ENCODE measurements around the gene ZNF516.

ZNF516 gene

DNA sequence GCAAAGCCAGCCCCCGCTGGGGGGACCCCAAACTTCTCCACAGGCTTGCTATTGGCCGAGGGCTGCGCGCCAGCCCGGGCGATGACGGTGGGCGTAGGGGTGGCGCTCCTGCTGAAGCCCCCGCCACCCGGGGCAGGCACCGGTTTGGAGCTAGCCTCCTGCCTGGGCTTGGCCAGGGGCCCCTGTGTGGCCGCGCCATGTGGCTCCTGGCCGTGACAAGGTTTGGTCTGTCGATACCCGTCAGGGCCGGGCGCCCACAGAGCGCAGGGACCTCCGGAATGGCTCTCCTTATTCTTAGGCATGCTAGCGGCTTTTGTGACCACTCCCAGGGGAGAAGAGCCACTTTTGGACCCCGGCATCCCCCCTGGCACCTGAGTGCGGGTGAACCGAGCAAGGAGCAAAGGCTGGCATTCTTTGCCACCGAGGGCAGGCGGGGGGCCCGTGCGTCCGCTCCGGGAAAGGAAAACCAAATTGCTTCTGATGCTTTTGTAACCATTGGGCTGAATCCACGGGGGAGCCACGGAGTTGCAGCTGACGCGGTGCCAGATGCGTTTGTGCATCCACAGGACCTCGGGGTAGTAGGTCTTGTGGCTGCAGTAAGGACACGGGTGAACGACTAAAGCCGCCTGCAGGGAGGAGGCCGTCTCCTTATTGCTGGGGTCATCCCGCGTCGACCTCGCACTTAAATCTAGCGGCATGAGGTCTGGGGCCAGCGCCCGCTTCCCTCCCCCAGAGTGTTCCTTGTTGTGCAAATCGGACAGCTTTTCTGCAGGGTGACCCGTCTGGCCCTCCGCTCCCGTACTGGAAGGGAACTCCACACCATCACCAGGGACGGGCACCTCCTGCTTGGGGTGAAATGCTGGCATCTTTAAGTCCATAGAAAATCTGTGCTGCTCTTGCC, 115.6 kb downstream of the ZNF516 start:
- DNase-seq: no peak
- in situ Hi-C loops (cut with MboI; ENCODE audit: low pct_unique_long_range_greater_than_20kb, low sequenced_read_pairs): no loop called here

DNA sequence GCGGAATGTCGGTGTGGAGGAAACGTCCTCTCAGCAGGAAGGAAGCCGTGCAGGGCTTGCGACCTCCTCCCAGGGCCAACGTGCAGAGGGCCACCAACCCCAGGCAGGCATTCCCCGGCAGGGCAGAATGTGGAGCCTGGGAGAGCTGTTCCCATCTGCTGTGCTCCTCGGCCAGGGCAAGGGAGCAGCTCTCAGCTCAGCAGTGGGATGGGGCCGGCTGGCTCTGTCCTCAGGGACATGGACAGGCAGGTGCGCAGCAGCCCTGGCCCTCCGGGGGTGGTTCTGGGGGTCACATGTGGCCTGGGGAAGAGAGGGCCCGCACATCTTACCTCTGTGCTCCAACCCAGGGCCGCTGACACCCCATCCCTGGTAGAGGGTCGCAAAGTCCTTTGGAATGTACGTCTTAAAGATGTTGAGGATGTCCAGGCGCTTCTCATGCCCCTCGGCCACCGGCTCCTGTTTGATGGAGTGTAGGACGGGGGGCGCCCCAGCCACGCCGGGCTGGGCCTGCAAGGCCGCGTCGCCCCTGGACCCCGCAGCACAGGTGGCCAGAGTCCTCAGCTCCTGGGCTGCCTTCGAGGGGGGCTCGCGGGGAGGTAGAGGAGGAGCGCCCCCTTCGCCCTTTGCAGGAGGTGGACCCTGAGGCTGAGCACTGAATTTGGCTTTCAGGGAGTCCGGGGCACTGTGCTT, 116.4 kb downstream of the ZNF516 start:
- no peak for DNase-seq
- in situ Hi-C loops (cut with MboI; ENCODE audit: low pct_unique_long_range_greater_than_20kb, low sequenced_read_pairs): no loop called here

DNA sequence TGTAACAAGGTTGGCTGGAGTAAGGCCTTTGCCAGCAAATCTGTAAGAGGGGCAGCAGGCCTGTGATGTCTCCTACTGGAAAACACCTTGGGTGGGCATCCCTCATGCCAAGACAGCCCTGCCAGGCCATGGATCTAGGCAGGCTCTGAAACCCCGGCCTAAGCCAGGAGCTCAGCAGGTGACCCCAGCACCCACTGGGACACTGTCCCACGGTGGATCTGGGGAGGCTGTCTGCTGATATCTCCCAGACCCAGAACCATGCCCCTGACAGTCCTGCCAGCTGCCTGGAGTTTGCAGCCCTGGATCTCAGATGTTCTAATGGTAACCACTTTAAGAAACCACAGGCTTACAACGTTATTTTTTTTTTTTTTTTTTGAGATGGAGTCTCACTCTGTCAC, 117.7 kb downstream of the ZNF516 start:
- in situ Hi-C loops (cut with MboI; ENCODE audit: low pct_unique_long_range_greater_than_20kb, low sequenced_read_pairs): no loop called here
- no peak for DNase-seq

DNA sequence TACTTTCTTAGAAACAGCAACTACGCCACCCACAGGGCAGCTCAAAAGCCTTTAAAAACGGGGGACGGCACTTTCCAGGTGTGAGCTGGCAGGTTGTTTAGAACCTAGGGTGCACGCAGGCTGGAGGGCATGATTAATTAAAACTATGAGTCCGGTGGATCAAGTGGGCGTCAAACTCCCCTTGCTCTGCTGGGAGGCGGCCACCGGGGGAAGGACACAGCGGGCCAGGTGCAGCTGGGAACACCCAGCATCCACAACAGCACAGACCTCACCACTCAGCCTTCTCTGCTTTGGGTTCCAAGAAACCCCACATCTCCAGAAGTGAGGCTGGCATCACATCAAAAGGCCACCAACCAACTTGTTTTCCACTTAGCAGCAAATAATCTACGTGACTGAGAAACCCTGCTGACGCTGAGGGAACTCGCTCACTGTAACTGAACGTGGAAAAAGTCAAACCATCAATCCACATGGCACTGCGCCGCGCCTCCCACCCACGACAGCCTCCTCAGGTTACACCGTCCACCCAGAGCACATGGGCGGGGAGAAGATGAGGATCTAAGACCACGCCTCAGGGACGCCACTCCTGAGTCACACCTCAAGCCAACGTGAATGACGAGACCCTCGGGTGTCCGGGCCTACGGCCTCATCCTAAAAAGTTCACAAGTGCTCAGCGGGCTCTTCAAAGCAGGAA, 118.2 kb downstream of the ZNF516 start:
- DNase-seq: no peak
- in situ Hi-C loops (cut with MboI; ENCODE audit: low pct_unique_long_range_greater_than_20kb, low sequenced_read_pairs): no loop called here

DNA sequence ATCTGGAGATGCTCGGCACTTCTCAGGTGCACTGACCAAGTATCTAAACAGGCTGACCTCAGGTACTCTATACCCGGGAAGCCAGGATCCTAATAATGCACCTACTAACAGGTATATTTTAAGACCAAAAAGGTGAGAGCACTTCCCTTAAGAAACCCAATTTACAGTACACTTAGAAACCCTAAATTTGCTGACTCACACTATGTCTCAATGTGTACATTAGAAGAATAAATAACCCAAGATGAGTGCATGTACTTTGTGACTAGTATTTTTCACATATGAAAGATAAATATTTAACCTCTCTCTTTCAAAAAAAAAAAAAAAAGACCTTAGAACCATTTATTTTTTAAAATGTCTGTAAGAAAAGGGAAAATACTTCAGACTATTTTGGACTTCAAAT, 118.8 kb downstream of the ZNF516 start:
- in situ Hi-C loops (cut with MboI; ENCODE audit: low pct_unique_long_range_greater_than_20kb, low sequenced_read_pairs): no loop called here
- DNase-seq: no peak

DNA sequence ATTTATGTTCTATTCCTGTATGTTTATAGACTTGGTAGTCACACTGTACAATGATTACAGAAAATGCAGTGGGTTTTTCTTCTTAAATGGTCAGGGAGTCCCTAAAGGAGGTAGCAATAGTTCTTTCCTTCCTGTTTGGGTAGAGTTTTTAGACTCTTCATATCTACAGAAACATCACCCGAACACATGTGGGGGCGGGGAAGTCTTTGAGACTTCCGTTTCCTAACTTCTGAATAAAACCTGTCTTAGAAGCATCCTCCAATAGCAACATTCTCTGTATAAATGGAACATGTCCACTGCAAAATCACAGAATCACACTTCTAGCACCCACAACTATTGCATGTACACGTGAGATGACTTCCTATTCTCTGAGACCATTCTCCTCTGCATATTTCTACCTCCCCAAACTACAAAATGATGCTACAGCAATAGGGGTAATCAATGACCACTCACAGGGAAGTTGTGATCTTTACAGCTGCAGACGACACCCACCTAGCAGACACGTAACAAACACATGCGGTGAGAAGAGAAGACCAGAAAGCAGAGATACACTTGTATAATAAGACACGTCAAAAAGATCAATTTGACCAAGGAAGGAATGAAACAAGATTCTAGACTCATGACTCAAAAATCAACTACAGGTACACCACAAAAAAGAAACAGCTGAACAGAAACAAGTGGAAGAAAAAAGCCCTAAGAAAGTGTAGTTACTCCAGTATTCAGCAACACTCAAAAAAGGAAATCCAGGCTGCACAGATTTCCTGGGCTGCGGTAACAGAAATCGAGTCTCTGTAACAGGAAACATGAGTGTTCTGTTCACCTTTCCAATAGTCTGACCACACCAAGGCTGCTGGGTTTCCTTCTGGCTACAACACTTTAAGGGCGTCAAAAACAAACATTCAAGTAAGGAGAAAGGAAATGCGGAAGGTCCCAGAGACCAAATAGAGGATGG, 120.4 kb downstream of the ZNF516 start:
- no peak for DNase-seq
- in situ Hi-C loops (cut with MboI; ENCODE audit: low pct_unique_long_range_greater_than_20kb, low sequenced_read_pairs): no loop called here

DNA sequence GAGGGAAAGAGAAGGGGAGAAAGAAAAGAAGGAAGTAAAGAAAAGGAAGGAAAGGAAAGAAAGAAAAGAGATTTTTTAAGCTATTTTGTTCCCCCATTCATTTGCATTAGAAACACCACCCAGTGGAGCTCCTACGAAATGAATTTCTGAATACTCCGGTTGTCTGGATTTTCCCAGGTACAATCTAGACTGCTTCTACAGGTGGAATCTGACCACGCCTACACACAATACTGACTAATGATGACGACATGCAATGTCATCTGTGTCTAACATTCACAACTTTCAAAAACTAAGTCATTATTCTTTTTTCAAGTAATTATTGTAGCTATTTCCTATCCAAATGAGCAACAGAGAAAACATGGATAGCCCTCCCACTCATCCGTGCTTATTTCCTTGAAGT, 121.7 kb downstream of the ZNF516 start:
- DNase-seq: no peak
- in situ Hi-C loops (cut with MboI; ENCODE audit: low pct_unique_long_range_greater_than_20kb, low sequenced_read_pairs): no loop called here

DNA sequence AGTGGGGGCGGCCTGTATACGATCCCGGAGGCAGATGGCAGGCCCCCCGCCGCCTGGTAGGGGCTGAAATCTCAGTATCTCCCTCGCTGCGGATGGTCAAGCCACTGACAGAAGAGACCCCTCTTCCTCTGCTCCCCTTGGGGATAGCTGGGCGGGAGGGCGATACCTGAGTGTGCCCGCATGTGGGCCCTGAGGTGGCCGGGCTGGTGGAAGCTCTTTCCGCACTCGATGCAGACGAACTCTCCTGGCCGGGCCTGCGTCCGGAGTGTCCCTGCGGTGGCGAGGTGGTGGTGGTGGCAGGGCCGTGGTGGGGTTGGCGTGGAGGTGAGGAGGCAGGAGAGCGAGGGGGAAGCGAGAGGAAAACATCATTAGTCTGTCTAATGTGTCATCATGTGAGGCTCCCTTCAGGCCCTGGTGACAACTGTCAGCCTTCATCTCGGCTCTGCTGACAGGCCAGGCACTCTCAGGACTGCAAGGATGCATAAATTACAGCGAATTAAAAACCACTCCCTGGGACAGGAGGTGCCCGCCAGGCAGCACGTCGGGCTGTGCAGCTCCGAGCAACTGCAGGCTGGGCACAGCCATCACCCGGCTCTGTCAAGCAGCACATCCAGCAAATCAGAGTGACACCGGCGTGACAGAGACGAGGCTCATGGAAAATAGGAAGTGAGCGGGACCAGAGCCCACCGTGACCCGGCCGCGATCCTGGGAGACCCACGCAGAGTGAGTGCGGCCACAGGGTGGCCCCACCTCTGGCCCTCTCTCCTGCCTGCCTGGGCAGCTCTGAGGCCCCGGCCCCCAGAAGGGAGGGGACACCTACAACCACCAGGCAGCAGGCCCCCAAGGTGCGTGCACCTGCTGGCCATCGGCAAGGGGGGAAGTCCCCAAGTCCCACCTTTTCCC, 123.5 kb downstream of the ZNF516 start:
- in situ Hi-C loops (cut with MboI; ENCODE audit: low pct_unique_long_range_greater_than_20kb, low sequenced_read_pairs): no loop called here
- no peak for DNase-seq

DNA sequence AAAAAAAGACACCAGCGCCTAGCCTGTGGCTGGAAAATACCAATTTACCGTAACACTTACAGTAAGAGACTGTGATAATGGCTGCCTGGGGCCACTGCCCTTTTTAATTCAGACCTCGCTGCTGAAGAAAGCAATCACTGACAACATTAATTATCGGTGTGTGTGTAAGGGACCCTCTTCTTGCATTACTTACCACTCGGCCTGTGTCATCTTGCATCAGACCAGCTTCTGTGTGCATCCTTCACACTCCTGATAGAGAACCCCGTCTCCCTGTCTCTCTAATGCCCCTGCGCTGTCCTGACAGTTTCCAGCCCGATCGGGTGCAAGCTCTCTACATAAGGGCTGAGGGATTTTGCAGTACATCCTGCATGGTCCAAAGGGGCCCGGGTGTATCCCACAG, 124.4 kb downstream of the ZNF516 start:
- no peak for DNase-seq
- in situ Hi-C loops (cut with MboI; ENCODE audit: low pct_unique_long_range_greater_than_20kb, low sequenced_read_pairs): no loop called here

DNA sequence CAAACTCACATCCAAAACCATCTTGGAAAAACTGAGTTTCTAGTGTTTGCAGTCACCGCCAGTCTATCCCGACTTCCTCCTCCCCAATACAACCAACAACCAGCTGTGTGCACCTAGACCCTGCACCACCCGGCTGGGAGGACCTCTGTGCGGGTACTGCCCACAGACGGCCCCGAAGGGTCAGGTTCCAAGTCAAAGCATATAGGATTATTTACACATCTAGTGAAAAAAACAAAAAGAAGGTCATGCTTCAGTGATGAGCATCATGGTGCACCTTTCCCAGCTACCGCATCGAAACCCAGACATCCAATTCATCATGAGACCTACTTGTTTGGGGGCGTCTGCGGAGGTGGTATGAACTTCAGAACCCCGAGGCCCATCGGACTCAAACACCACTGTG, 124.8 kb downstream of the ZNF516 start:
- in situ Hi-C loops (cut with MboI; ENCODE audit: low pct_unique_long_range_greater_than_20kb, low sequenced_read_pairs): no loop called here
- no peak for DNase-seq

DNA sequence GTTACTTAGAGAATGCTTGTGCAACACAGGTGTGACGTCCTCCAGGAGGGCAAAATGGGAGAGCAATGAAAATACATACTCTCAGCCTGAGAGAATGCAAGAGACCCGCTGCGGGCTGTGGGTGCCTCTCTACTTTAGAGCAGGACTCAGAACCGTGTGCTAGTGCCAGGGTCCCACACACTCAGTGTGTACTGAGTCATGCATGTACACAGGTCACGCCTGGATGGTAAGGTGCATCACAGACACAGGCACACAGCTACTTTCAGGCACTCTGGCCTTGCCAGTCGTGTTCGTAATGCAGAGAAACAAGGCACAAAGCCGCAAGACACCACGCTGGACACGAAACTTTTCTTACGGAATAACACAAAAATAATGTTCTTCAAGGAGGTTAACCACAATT, 125.3 kb downstream of the ZNF516 start:
- DNase-seq: no peak
- in situ Hi-C loops (cut with MboI; ENCODE audit: low pct_unique_long_range_greater_than_20kb, low sequenced_read_pairs): no loop called here

DNA sequence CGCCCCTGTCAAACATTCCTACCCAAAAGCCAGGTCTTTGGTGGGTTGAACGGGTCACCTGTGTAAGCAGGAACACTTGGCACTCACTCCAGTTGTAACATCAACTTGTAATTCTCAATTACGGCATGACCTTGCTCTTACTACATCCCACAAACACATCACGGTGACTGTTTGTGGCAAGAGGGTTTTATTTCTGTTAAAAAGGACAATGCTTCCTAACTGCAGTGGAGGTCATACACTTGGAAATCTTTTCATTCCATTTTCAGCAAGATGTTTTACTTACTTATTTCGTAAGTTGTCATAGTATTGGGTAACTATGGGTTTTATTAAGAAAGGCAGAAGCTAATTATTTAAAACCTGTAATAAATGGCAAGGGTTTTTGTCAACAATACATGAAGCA, 126.1 kb downstream of the ZNF516 start:
- in situ Hi-C loops (cut with MboI; ENCODE audit: low pct_unique_long_range_greater_than_20kb, low sequenced_read_pairs): no loop called here
- DNase-seq: no peak

DNA sequence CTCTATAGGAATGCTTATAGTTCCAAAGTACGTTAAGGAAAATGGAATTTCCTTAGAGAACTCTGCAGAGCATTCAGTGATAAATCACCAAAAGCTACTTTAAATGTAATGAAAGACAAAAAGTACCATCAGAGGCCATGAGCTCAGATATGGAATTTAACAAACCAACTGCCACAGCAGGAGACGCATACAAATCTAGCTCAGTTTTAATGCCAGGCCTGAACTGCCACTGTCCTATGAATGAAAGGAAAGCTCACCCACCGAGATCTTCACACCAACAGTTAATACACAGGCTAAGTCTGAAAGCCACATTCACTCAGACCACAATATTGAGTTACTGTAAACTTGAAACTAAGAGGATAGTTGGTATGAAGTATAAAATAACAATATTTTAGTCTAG, 126.8 kb downstream of the ZNF516 start:
- no peak for DNase-seq
- in situ Hi-C loops (cut with MboI; ENCODE audit: low pct_unique_long_range_greater_than_20kb, low sequenced_read_pairs): no loop called here

DNA sequence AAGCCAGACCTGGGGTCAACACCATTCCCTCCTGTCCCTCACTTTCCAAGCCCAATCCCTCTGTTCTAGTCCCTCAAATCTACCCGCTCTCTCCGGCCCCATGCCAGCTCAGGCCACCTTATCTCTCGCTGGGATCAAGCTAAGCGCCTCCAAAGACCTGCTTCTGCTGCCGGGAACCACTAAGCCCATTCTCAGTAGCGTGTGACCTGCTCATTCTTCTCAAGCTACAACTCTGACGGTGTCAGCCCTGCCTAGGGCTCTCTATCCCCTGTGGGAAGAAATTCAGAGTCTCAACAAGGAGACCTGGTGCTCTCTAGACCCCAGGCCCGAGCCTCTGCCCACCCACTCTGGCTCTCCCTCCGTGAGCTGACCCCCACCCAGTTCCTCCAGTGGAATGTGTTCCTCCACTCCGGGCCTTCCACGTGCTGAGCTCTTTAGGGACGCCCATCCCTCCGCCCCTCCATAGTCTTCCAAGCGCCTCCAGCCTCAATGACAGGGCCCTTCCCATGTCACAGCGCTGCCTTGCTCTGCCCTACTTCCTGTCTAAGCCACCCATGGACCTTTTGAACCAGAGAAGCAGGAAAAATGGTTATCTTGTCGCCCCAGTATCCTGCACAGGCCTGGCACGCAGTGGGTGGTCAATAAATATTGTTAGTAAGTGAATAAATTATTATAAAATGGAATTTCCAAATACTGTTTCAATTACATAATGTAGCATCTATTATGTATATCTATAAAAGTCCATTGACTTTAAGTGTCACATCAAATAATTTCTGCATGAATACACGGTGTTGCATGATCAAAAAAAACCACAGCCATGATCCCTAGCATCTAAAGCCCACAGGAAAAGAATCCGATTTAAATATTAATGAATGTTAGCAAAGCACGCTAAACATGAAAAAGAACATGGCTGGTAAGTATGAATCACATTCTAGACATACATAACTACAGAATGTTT, 127.6 kb downstream of the ZNF516 start:
- DNase-seq: no peak
- in situ Hi-C loops (cut with MboI; ENCODE audit: low pct_unique_long_range_greater_than_20kb, low sequenced_read_pairs): no loop called here

DNA sequence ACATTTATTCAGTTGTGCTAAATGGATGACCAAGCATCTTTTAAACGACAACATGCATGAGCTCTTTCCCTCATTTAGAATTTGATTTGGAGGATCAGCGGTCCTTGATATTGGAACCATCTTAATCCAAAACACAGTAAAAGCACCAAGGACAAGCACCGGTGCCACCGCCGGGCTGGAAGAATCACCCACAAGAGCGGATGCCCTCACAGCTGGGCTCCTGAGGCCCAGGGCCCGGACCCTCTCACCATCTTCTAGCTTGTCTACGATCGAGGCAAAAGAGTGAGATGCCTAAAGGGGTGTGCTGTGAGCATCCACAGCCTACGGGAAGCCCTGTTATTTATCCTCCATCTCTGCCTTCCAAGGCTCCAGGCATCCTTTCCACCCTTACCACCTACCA, 129.5 kb downstream of the ZNF516 start:
- in situ Hi-C loops (cut with MboI; ENCODE audit: low pct_unique_long_range_greater_than_20kb, low sequenced_read_pairs): no loop called here
- no peak for DNase-seq

DNA sequence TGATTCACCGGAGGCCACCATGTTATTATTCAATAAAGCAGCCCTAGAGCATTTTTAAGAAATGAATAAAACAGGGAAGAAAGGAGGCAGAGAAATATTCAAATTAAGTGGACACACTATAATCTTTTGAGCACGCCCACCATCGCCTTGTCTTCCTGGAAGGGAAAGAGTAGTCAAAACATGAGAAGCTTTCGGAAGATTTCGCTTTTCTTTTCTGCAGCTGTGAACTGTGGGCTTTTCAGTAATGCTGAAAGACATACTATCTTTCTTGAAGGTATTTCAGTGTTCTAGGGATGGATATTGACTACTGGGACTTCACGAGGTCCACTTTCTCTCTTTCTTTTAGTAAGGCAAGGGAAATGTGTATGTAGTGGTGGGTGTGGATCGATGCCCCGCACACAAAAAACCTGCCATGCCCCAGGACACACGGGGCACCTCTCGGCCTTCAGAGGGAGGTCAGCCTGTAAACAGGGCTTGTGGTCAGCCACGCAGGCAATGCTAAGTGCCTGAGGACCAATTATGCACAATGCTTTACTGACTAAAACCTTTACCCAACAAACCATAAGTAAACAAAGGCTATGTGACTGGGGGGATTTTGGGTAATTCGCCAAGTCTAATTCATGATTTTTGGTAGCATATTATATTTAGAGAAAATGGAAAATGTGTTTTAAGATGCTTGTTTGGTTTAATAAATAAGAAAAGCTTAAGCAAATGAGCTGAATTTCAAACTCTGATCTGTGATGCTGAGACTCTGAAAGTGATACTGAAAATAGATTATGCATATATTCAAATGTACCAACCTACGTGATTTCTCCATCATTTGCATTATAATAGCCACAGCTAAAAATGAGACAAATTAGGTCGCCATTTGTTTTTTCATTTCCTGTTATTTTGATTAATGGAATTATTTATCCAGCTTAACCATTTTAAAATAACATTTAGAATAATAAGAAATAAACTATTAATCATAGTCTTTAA, 130.5 kb downstream of the ZNF516 start:
- in situ Hi-C loops (cut with MboI; ENCODE audit: low pct_unique_long_range_greater_than_20kb, low sequenced_read_pairs): no loop called here
- DNase-seq: no peak
